Measurements from ENCODE around the gene FAM170B. TPM values are rescaled to one million over a fixed set of nuclear protein-coding genes. Genes with fewer than 3 reads are reported as not detected.

FAM170B gene
- total RNA-seq, 1 donor from 2014 or later, result not detected

GRCh38 chr10:49168831-49169500 is 35.1 kb upstream of the FAM170B start:
- DNase-seq, result no peak

- no peak for DNase-seq
Observed at GRCh38 chr10:49168171-49168540, 34.3 kb upstream of the FAM170B start.

- no peak for DNase-seq
Observed at GRCh38 chr10:49167425-49168170, 33.8 kb upstream of the FAM170B start.

GRCh38 chr10:49166484-49167400 is 32.9 kb upstream of the FAM170B start:
- DNase-seq, result no peak

GRCh38 chr10:49165821-49166483 is 32.1 kb upstream of the FAM170B start:
- no peak for DNase-seq

- no peak for DNase-seq
Observed at GRCh38 chr10:49165259-49165658, 31.4 kb upstream of the FAM170B start.

GRCh38 chr10:49164559-49165188 is 30.9 kb upstream of the FAM170B start:
- DNase-seq, result no peak

- DNase-seq, result no peak
Observed at GRCh38 chr10:49163741-49164140, 29.9 kb upstream of the FAM170B start.

GRCh38 chr10:49162761-49163310 is 29.0 kb upstream of the FAM170B start:
- no peak for DNase-seq

- DNase-seq, result no peak
Observed at GRCh38 chr10:49162063-49162462, 28.2 kb upstream of the FAM170B start.

GRCh38 chr10:49161411-49161997 is 27.7 kb upstream of the FAM170B start:
- no peak for DNase-seq

- no peak for DNase-seq
Observed at GRCh38 chr10:49160814-49161213, 27.0 kb upstream of the FAM170B start.

GRCh38 chr10:49160110-49160509 is 26.3 kb upstream of the FAM170B start:
- DNase-seq, result no peak

GRCh38 chr10:49158915-49159314 is 25.1 kb upstream of the FAM170B start:
- no peak for DNase-seq

- no peak for DNase-seq
Observed at GRCh38 chr10:49158404-49158803, 24.6 kb upstream of the FAM170B start.

- DNase-seq, result no peak
Observed at GRCh38 chr10:49157229-49157628, 23.4 kb upstream of the FAM170B start.

GRCh38 chr10:49154641-49155040 is 20.8 kb upstream of the FAM170B start:
- DNase-seq, result no peak

GRCh38 chr10:49153971-49154370 is 20.1 kb upstream of the FAM170B start:
- no peak for DNase-seq

GRCh38 chr10:49153115-49153514 is 19.3 kb upstream of the FAM170B start:
- no peak for DNase-seq

- DNase-seq, result no peak
Observed at GRCh38 chr10:49152663-49153062, 18.8 kb upstream of the FAM170B start.

- no peak for DNase-seq
Observed at GRCh38 chr10:49152037-49152436, 18.2 kb upstream of the FAM170B start.
